GM19395 (cell line): ENCODE measurements around the gene SEMA6B.
"Not testable (repeated sequence)": the region's sequence is repeated elsewhere in the genome, so short reads cannot be mapped to it uniquely, and the experiment has no call there.

Experiments
- ATAC-seq: cut with Tn5 transposase; IDR thresholded peaks from one replicate; pipeline ENCODE4 v1.9.1; 2021; ENCODE audit warnings: mild to moderate bottlenecking, moderate library complexity; ENCODE audit not compliant: unreplicated experiment

Gene SEMA6B

DNA sequence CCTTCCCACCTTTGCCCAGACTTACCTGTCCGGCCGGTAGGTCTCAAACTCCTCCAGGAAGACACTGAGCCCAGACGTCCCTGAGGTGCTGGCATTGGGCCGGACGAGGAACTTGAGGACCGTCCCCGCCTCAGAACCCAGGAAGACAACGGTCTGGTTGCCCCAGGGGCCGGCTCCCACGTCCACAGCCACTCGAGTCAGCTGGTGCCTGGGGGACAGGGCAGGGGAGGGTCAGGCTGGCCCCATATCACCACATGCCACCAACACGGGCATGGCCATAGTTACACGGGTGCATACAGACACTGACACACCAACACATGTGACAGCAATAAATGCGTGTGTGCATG is 11.3 kb downstream of the SEMA6B start:
- no peak for ATAC-seq

DNA sequence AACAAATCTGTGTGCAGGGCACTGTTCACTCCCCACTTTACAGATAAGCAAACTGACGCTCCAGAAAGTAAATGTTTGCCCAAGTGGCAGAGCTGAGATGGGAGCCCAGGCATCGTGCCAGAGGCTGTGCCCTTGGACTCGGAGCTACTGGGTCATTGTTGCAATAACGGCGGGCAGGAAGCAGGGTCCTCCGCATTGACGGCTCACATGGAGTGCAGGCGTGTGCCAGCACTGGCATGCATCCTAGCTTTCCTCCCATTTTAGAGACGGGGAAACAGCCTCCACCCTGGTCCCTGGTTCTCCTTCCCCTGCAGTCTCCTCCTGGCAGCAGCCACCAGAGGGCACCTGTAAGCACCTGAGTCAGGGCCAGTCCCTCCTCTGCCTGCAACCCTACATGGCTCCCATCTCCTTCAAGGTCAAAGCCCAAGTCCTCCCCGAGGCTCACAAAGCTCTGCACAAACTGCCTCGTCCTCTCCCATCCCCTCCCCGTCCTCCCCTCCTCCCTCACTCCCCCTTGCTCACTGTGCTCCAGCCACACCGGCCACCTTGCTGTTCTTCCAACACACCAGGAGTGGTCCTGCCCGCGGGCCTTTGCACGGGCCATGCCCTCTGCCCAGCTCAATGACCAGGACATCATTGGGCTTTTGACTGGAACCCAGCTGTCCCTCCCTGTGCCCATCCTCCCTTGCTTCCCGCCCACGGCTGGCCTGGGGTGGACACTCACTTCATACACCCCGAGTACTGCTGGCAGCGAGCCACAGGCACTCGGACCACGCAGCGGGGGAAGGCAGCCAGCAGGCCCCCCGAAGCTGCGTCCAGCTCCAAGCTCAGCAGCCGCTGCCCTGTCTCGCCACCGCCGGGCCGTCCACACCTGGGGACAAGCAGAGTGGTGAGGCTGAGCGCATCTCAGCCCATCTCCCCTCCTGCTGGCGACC is 11.9 kb downstream of the SEMA6B start:
- no peak for ATAC-seq

DNA sequence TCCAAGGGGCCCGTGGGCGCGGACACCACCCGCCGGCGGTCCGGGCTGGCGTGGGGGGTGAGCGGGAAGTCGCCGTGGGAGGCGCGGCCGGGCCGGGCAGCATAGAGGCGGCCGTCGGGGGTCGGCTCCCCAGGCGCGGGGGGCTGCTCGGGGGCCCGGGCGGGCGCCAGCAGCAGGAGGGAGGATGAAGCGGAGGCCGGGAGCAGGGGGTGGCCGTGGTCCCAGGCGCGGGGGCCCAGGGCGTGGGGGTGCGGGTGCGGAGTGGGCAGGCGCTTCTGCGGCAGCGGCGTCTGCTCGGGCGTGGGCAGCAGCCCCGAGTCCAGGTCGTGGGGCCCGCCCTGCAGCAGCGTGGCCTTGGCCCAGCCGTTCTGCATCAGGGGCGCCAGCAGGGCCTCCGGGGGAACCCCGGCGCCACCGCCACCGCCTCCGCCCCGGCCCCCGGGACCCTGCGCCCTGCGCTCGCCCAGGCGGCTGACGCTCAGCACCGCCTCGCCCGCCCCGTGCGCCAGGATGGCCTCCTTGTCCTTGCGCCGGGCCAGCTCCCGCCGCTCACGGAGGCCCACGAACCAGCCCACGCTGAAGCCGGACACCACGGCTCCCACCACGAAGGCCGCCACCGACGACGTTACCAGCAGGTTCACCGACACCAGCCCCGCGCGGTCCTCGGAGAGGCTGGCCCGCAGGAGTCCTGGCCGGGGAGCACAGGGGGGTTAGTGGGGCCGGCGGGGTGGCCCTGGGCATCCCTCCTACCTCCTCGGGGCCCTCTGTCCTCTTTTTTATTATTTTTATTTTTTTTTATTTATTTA is 15.4 kb downstream of the SEMA6B start:
- no peak for ATAC-seq

DNA sequence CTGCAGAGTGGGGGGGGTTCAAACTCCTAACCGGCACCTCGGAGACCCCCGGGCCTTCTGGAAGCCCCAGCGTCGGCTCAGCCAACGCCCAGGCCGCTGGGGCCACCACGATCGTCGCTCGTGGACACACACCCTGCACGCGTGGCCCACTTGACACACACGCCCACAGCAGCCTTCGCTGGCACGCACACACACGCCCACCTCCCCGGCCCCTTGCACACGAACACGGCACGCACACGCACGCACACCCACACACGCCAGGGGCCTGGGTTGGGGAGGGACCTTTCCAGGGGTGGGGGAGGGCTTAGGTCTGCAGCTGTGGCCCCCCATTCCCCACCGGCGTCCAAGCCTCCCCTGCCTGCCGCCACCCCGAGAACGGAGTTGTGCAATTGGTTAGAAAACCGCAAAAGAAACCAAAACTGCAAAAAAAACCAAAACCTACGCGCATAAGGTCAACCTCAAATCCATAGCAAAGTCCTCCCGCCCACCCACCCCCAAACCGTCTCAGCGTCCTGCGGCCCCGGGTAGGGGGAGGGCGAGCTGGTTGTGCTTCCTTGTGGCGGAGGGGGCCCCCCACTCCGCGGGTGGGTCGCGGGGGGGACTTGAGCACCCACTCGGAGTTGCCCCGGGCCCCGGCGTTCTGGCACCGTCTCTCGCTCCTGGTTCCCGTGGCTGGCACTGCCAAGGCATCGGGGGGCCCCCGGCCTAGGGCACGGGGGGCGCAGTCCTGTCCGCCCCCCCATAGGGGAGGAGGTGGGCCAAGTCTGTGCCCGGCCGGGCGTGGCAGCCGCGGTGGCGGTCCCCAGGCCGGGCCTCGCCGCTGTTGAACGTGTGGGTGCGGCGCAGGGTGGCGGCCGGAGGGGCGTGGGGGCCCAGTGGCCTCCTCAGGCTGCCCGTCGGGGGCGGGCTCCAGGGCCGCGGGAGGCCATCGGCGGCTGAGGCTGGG is 16.3 kb downstream of the SEMA6B start:
- ATAC-seq: no peak

DNA sequence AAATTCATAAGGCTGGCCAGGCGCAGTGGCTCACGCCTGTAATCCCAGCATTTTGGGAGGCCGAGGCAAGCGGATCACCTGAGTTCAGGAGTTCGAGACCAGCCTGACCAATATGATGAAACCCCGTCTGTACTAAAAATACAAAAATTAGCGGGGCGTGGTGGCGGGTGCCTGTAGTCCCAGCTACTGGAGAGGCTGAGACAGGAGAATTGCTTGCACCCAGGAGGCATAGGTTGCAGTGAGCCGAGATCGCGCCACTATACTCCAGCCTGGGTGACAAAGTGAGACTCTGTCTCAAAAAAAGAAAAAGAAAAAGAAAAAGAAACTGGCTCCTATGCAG is 17.7 kb downstream of the SEMA6B start:
- ATAC-seq: not testable (repeated sequence)

DNA sequence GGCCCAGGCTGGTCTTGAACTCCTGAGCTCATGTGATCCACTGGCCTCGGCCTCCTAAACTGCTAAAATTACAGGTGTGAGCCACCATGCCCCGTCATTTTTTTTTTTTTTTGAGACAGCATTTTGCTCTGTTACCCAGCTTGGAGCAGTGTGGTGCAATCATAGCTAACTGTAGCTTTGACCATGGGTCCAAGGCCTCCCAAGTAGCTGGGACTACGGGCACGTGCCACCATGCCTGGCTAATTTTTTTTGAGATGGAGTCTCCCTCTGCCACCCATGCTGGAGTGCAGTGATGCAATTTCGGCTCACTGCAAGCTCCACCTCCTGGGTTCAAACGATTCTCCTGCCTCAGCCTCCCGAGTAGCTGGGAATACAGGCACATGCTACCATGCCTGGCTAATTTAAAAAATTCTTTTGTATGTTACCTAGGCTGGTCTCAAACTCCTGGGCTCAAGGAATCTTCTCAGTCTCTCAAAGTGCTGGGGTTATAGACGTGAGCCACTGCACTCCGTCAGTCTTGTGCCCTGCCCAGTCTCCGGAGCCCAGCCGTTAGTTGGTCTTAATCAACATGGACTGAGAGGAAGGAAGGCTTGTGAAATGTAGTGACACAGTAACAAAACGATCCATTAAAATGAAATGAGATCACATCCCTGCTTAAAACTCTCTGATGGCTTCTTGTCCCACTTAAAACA is 18.2 kb downstream of the SEMA6B start:
- no peak for ATAC-seq

DNA sequence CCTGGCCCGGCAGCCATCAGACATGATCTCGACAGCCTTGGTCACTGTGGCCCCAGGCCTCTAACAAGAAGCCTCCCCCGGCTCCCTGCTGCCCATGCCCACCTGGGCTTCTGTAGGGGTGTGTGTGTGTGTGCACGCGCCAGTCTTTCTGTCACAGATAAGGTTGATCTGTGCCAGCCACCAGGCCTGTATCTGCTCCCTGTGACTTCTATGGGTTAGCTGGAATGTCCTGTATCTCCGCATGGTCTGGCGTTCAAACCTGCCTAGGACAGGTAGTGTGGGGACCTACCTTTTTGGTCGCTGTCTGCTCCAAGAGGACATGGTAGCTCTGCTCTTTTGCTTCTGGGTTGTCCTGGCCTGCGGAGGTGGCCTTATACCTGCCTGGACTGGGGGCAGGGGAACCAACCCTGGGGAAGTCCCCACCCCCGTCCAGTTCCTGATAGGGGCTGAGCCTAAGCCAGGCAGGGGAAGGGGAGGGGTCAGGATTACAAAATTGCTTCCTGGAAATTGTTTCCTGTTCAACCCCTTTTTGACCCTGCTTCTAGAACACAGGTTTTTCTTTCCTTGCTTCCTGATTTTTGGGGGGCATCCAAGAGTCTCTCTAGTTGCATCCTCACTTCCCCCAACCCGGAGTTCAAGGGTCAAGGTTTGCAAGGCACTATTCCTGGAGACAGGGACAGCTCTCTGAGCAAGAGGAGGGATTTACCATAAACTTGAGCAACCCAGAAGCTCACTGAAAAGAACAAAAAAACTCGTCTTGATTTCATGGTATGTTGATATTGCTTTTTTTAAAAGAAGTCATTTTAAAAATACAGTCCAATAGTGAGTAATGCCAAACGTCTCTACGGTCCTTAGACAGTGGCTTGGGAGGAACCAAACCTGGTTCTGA is 19.5 kb downstream of the SEMA6B start, which contains the start of gene LRG1:
TSS of gene LRG1 (minus strand) at position 344 of the 889 bp plus-strand sequence. CDS start at position 321, 23 bp downstream.
- no peak for ATAC-seq

DNA sequence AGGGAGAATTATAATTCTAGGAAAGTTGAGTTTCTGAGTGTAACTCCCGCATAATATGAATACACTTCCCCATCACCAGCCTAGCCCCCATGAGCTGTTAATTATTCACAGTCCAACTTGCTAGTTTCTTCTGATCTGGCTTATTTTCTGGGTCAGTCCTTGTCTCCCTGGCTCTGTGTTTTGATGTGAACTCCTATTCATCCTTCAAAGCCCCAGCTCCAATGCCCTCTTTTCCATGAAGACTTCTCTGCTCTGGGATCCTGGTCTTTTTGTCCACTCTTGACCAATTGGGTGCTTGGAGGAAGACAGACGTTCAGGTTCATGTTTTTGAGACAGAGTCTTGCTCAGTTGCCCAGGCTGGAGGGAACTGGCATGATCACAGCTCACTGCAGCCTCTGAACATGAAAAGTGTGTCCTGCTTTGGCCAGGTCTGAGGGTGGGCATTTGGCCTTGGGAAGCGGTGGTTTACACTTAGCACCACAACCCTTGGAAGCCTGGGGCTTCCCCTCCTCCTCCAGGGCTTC is 20.3 kb downstream of the SEMA6B start:
- no peak for ATAC-seq

DNA sequence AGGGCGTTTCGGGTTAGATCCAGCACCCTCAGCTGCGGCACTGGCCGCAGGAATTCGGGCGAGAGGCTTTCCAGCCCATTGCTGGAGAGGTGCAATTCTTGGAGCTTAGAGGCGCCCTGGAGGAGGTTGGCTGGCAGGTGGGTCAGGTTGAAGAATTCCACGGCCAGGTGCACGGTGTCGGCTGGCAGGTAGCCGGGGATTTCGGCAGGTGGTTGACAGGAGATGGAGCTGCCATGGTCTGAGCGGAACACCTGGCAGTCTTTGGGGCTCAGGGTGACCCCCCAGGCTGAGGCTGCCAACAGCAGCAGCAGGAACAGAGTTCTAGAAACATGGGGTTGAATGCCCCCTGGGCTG is 20.9 kb downstream of the SEMA6B start:
- ATAC-seq: no peak

DNA sequence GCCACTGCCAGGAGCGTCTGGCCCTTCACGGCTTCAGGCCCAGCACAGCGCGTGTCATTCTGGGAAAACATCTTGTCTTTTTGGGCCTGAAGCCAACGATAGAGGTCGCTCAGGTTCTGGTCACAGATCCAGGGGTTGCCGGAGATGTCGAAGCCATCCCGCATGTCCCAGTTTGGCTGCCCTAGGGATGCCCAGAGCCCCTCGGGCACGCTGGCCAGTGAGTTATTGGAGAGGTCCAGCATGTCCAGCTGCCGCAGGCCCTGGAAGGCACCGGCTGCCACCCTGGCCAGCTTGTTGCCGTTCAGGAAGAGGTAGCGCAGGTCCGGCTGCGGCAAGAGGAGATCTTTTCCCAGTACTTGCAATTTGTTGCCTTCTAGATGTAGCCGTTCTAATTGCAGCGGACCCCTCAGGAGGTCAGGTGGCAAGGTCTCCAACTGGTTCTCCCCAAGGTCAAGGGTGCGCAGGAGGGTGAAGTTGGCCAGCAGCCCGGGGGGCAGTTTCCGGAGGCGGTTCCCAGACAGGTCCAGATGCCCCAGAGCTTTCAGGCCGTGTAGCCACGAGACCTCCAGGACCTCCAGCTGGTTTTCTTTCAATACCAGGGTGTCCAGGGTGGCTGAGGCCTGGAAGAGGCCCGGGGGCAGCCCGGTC is 21.4 kb downstream of the SEMA6B start:
- ATAC-seq: no peak

DNA sequence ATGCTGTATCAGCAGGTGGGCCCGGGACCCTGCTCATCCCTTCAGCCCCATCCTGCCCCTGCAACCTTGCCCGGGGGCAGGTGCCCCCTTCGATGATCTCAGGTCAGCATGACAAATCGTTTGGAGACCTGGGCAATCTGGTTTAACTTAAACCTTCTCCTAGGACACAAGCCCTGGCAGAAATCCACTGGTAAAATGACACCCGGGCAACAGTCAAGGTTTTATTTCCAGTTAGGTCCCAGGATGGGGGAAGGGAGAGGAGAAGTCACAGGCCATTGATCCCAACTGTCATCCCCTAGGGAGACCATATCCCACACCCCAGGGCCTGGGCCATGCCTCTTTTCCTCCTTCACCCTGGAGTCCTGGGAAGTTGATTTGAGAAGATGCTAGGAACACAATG is 22.7 kb downstream of the SEMA6B start:
- no peak for ATAC-seq

DNA sequence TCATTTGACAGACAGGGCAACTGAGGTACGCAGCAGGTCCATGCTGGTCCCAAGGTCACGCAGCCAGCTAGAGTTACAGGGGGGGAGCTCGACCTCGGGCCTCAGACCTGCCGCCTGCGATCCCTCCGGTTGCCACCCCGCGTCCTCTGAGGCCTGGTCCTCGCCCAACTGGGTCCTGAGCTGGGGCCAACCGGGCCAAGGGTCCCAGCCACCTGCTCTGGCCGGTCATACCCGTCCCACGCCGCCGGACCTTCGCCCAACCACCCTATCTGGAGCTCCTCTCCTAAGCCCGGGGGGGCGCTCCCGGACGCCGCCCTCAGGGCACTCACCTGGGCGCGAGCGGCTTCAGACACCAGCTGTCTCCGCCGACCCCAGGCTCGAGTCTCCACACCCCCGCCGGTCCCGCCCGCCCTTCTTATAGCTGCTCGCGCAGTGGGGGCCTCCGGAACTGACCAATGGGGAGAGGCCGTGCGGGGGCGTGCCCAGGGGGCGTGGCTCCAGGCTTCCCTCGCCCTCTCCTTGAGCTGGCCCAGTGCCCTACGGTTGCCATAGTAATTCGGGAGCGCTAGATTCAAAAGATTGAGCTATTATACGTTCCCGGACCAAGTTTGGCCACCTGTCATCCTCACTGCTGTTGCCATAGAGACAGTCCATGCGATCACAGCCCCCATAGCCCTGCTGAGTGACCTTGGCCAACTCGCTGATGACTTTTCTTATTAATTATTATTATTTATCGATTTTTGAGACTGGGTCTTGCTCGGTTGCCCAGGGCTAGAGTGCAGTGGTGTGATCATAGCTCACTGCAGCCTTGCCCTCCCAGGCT is 24.4 kb downstream of the SEMA6B start, which contains the start of gene PLIN5:
TSS of gene PLIN5 (minus strand) at position 389 of the 823 bp plus-strand sequence. CDS start 1,150 bp downstream, outside the sequence.
- no peak for ATAC-seq

DNA sequence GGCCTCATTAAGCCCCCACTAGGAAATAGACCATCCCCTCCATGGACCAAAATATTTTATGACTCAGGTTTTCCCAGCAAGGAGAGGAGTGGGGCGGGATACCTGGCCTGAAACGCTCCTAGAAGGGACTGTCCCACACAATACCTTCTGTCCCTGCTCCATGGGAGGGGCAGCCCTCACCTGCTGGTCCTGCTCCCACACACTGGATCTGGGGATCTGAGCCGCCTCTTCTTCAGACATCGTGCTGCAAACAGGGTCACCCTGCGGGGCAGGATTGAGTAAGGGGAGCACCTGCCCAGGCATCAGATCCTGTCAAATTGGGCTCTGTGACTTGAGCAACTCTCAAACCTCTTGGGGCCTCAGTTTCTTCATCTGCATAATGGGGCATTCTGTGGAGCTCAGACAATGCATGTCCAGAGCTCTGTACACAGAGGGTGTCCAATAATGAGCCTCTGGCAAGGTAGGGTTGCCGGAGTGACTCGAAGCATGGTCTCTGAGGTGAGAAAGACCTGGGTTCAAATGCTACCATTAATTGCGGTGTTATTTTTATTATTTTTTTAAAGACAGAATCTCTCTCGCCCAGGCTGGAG is 25.6 kb downstream of the SEMA6B start:
- no peak for ATAC-seq

DNA sequence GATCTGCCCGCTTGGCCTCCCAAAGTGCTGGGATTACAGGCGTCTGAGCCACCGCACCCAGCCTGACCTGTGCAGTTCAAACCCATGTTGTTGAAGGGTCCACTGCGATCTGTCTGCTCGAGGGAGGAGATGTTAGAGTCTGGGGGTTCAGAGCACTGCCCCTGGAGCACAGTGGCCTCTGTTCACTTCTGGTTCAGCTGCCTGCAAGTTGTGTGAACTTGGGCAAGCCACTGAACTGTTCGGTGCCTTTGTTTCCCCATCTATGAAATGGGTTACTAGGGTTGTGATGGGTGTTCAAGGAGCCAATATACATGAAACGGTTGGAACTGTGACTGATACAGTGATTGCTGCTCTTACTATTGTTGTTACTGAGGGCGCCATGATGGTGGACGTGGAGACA is 26.1 kb downstream of the SEMA6B start:
- no peak for ATAC-seq

DNA sequence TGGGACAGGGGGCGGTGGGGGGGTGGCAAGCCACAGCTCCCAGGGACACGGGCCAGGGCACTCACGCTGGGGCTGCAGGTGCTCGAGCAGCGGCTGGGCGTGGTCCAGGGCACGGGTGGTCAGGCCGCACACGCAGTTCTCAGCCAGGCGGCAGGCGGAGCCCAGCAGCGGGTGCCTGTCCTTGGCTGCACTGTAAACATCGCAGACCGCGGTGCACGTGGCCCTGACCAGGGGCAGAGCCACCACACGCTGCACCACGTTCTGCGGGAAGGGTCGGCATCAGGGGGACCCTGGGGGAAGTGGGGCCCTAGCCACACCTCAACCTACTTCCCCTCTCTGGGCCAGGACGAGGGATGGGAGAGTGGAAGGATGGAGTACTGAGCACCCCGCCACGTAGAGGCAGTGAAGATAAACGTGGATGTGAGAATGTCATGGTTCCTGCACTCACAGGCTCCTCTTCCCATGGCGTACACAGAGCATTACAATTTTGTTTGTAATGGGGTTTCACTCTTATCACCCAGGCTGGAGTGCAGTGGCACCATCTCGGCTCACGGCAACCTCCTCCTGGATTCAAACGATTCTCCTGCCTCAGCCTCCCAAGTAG is 27.8 kb downstream of the SEMA6B start:
- no peak for ATAC-seq

DNA sequence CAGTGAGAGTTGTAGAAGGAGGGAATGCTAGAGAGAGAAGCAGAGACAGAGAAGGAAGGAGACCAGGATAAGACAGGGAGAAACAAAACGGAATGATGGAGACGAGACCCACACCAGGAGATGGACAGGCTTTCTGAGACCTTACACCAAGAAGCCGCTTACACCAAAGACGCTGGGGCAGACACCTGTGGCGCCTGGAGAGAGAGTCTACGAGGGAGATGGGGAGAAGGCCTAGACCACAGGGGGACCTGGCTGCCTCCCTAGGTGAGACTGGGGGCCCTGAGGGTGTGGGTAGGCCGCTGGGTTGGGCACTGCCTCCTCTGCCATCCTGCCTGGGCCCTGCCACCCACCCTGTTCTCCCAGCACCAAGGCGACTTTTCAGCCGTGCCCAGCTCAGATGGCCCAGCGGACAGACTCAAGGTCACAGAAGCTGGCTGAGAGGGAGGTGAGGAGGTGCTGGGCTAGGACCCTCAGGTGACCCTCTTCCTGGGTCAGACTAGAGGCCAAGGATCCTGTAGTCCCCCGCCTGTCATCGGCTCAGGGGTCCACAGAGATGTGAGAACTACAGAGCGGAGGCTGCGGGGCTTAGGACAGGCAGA is 29.5 kb downstream of the SEMA6B start:
- no peak for ATAC-seq

DNA sequence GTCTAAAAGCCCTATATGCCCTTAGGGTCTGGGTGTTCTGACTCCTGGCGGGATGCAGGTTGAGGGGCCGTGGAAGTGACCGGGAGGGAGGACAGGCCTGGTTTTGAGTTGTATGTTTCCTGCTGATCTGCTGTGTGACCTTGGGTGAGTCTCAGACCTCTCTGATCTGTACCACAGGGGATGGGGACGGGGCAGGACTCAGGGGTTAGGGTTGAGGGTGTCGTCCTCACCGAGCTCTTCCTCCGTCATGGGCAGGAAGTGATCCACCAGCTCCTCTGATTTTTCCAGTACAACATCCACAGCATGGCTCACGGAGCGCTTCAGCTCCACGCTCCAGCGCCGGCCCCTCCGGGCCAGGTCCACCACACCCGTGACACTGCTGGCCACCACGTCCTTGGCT is 30.6 kb downstream of the SEMA6B start:
- ATAC-seq: no peak
